GM21737 (cell line): Measurements from ENCODE around the gene LRRTM3.

ENCODE experiments used
- ATAC-seq: cut with Tn5 transposase; IDR thresholded peaks from one replicate; pipeline ENCODE4 v1.9.1; 2021; ENCODE audit warnings: mild to moderate bottlenecking, moderate library complexity; ENCODE audit not compliant: unreplicated experiment

The LRRTM3 gene

DNA sequence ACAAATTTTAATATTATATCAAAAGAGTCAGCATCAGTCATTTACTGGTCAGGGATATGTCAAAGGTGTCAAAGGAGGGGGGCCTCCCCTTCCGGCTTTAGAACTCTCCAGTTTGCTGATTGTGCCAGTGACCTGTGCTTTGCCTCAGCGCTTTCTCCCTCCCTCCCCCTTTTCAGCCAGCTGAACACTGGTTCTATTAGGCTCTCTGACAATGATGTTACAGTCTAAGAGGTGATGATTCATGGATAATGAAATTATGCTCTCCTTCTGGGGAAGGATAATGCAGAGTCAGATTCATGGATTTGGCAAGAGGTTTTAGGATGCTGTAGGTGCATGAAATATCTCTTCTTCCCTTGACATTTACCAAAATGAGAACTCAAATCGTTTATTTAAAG is 6.1 kb downstream of the LRRTM3 start:
- ATAC-seq, result no peak

DNA sequence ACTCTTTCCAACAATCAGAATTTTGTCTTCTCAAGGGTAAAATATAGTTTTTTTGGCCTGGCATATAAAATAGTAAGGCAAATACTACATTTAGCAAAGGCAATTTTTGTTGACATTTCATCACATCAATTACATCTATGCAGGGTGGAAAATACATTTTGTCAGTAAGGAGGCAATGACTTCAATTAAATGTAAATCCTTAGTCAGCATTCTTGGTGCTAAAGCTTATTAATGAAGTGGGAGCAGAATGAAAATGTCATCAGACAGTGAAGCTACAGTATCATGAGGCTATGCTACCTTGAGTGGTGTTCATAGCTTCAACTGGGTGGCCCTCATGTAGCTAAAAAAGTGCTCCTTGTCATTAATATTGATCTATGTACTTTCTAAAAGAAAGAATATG is 8.9 kb downstream of the LRRTM3 start:
- ATAC-seq, result no peak

DNA sequence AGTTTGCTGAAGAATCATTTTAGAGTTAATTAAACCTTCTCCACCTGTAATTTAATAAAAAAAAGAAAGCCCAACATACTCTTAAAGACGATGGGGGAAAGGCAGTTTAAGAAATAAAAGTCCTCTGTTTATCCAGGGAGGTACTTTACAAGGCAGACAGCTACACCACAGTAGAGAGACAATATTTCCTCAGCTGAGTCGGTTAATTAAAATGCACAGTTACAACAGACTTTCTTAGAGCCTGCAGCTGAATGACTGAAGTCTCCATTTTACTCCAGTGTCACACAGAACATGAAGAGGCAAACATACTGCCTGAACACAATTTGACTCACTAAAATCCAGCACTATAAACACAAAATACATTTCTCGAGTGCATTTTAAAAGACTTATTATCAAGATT is 15.1 kb downstream of the LRRTM3 start:
- ATAC-seq, result no peak

DNA sequence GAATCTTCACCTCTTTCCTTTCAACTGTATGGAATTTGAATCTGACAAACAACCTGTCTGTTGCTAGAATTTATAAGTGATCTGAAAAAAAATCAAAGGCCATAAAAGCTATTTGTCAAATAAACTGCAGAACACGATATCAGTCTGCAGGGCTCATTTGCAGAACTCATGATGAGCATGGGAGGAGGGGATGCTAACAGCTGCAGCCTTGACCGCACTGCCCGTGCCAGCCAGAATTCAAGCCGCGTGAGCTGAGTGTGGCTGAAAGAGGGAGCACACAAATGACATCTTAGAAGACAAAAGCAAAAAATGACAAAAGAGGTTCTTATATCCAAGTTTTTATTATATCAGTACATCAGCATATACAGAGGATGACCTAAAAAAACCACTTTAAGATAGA is 15.7 kb downstream of the LRRTM3 start:
- ATAC-seq, result no peak

DNA sequence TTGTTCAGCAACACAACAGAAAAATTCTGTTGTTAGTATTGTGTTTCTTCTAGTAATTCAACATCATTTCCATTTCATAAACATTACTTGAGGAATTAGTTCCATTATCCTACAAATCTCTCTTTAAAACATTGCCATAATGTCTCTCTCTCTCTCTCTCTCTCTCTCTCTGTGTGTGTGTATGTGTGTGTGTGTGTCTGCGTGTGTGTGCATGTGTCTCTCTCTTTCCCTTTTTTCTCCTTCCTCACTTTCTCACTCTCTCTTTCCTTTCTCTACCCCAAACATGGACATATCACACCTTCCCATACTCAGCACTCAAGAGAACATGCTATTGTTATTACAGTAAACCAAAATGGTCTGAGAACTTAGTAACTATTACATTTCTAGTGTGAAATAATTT is 16.6 kb downstream of the LRRTM3 start:
- no peak for ATAC-seq

DNA sequence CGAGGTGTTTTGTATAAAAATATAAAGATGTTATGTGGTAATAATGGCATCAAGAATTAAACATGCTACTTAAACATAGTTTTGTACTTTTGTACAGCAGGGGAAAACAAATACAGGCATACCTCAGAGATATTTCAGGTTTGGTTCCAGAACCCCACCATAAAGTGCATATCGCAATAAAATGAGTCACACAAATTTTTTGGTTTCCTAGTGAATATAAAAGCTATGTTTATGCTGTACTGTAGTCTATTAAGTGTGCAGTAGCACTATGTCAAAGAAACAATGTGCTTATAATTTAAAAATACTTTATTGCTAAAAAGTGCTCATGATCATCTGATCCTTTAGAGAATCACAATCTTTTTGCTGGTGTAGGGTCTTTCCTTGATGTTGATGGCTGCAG is 17.8 kb downstream of the LRRTM3 start:
- ATAC-seq, result no peak

DNA sequence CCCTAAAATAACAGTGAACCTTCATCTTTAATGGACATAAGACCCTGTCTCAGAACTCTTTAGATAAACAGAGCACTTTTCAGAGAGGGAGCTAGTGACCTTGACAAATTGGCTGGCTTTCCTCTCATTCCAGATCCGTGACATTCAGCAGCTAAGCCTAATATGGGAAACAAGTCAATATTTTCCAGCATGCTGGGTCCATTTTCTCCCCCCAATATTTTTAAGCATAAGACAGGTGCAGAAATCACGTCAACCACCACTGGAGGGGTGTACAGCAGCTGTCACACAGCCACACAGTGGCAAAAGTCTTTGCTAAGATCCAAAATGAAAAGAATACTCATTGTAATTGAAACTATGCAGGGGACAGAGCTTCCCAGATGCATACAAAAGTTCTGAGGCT is 26.1 kb downstream of the LRRTM3 start:
- no peak for ATAC-seq

DNA sequence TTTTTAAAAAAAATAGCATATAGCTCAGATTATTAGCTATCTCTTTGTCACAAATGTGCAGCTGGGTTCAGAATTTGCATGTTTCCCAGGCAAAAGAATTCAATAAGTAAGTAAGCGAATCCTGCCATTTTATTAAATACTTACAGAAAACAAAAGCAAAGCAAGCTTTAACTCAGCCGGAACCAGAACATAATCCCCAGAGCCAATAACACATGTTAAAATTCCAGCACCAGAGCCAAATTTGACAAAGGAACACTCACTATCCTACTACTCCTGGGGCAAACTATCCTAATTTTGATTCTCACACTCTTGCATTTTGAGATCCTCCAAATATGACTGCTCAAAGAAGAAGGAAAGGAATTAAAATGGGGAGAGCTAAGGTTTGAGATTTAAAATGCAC is 32.6 kb downstream of the LRRTM3 start:
- ATAC-seq, result no peak

DNA sequence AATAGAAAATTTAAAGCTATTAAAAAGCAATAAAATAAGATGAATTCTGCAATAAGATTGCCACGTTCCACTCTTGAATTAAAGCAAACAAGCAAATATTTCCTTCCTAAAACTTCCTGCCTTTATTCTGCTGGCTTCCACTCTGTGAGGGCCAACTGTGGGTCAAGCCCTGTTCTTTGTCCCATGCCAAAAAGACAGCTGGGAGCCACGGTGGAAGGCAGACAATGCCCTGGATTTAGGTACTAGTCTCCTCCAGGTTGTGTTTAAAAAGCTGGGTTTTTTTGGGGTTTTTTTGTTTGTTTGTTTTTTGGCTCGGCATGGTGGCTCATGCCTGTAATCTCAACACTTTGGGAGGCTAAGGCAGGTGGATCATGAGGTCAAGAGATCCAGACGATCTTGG is 39.1 kb downstream of the LRRTM3 start:
- no peak for ATAC-seq

DNA sequence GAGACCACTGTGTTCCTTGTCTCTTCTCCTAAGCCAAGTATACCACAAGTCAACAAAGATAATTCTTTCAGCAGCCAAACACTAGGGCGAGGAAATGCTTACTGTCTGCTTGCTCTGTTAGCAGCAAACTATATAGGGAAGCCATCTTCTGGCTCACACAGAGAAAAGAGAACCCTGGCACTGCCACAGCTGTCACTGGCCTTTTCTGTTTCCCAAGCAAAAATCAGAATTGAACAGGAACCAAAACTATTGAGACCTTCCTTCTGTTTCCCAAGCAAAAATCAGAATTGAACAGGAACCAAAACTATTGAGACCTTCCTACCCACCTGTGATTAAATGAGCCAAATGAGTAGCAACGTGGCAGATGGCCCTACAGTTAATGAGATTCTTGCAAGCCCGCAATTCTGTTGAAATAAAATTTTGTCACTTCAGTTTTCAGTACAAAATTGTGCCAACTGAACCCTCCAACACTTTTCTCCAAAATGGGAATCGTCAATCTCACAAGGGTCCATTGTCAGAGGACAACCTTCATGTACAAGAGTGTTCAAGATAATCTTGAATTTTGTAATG is 54.5 kb downstream of the LRRTM3 start:
- ATAC-seq, result no peak

DNA sequence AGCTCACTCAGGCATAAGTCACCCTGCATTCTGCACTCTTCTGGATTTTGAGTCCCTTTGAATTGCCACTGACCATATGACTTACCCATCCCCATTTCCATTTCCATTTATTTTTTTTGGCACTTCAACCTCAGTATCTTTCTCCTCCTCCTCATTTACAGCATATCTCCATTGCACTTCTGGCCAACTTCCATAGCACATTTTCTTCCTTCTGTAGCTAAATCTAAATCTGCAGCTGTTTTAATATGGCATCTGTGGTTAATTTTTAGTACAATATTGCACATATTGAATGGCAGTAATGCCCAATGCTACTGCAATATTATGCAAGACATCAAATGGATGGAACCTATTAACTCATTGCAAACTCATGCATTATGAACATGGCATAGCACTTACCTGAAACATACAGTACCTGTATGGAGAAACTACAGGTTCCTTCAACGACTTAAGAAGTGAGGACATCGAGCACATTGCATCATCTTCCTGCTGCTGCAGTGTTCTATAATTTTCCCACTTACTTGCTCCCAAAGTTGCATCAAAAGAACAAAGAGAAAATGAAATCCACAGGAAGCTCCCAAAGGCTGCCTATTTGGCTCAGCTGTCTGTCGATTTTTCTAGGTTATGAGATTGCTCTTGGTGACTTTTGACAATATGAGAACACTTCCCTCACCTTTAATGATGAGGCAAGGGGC is 55.7 kb downstream of the LRRTM3 start:
- no peak for ATAC-seq

DNA sequence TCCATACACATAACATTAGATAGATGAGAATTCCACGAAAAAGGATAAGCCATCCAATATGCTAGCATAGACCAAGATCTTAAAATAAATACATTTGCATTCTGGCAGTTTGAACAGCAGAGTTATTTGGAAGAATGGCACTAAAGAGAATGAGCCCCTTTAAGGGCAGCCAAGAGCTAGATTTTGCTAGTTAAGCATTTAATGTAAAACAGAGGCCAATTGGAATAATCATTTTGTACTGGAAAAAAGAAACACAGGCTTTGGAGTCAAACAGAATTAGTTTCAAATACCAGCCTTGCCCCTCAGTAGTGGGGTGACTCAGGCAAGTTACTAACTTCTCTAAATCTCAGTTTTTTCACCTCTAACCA is 56.2 kb downstream of the LRRTM3 start:
- no peak for ATAC-seq

DNA sequence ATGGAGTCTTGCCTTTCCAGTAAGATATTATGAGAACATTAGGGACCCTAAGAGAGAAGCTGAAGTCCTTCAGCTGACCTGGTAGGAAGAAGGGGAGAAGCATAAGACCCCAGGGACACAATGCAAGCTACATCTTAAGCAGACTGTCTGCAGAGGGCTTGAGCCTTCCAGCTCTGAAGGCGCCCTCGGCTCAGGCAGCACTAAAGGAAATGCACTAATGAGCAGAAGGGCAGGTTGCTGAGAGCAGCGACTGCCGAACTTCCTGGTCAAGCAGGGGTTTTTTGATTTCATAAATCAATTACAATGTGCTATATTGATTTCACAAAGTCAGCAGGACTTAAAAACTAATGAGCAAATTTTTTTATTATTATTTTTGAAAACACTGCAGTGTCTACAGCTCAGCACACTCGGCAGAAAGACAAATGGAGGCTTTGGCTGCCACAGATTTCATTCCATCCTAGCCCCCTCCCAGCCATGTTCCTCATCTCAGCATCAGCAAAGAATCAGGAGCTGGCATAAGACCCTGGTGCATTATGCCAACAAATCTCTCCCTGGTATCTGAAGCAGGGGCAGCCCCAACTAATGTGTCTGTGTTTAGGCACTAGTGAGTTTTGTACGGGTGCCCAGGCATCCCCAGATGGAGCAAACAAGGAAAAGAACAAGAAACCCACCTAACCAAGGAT is 57.1 kb downstream of the LRRTM3 start:
- ATAC-seq, result no peak

DNA sequence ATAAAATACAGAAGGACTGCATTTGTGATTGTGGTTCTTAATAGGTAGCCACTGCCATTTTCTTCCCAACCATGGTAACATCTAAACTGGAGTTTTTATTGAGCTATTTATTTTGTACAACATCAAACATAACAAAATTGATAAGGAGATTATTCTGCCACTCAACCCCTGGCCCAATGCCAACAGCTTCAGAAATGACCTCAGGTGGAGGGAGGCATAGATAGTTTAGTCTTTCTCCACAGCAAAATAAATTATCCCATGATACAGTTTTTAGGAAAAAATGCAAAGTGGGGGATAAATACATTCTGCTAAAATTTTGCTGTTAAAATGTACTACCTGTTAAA is 57.6 kb downstream of the LRRTM3 start:
- no peak for ATAC-seq

DNA sequence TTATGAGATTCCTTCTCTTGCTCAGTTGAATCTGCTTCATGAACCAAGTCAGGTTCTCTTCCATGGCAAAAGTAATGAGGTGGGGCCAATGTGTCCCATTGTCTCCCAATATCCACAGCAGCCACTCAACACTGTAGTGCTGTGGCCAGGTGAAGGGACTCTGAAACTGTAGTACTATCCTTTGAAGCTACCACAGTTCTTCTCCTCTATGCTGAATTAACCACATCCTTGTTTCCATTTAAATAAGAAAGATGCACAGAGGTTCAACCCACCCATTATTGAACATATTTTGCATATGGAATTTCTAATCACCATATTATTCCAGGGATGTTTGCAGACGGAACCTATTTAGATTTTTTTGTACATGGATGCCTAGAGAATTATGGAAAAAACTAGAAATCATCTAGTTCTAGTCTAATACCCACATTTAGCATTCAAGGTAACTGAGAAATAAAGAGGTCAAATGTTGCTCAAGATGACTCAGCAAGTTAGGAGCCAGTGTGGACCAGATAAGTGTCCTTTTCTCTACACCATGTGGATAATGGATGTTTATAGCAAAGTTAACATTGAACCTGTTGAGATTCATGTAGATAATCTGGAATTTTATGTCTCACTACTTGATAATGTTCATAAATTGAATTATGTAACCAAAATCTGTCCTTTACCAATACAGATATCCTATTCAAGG is 64.5 kb downstream of the LRRTM3 start:
- no peak for ATAC-seq

DNA sequence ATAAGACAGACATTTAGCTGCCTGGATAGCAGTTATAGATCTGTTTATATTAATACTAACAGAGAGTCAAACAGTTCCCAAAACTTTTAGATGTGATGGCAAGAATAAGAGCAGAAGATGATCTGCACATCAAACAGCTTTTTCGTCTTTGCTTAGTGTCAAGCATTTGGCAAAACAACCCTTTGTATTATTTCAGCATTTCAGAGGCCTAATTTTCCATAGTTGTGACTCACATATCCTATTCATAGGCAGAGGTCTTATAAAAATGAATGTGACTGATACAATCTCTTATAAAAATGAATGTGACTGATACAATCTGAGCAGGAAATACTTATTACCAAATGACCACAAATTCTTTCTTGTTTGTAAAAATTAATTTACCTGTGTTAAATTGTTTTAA is 71.2 kb downstream of the LRRTM3 start:
- no peak for ATAC-seq

DNA sequence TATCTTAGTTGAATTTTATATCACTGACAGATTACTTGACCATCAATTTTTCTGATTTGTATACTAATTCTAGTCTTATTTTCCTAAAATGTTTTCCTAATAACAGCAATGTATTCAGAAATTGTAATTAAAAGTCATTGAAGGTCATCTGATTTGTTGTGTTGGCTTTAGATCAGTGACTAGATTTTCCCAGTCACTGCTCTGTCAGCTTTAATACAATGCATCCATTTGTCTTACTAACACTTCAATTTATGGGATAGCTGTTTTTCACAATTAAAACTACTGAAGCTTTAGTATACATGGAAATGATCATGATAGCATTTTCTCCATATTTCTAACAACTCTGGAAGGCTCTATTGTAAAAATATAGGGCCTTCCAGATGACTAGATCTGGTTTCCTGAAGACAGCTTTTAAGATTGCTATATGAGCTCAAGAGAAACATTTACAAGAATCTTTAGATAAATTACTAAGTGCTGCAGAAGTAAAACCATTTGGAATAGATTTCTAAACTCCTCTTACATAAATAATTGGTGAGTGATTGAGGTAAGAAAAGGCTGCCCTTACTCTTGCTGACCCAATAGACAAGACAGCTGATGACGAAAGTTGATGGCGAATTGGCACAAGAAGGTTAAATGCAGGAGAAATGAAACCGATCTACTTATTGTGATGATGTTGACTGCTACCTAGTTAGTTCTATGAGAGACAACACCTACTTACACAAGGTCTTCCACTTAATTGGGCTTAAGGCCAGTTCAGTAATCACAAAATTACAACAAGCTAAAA is 74.1 kb downstream of the LRRTM3 start:
- ATAC-seq, result no peak

DNA sequence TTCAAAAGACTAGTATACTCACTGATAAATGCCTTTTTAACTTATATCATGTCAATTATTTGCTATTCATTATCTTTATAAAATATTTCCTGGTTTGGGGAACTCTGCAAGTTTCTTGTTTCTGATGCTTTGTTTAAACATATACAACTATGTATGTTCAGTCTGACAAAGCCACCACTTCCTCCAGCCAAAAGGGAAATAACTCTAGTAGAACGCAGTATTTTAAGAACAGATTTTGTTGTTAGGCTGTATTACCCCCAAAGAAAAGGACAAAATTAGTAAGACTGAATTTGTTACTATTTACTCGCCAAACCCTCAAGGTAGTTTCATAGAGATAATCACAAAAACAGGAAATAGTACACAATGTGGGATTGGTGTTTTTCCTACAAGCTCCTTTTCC is 78.9 kb downstream of the LRRTM3 start:
- ATAC-seq, result no peak

DNA sequence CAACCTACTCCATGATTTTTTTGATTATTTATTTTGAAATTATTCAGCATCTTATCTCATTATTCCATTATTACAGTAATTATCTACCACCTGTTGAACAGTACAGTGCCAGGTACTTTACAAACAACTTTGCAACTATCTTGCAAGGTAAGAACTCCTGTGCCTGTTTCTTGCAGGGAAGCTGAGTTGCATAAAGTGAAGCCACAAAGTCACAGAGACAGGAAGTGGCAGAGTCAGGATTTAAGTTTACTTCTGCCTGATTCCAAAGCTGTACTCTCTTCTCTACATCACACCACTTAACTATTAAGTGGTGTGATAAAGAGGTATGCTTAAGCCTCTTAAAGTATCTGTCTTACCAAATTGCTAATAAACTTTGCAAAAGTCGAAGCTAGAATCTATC is 80.1 kb downstream of the LRRTM3 start:
- ATAC-seq, result no peak

DNA sequence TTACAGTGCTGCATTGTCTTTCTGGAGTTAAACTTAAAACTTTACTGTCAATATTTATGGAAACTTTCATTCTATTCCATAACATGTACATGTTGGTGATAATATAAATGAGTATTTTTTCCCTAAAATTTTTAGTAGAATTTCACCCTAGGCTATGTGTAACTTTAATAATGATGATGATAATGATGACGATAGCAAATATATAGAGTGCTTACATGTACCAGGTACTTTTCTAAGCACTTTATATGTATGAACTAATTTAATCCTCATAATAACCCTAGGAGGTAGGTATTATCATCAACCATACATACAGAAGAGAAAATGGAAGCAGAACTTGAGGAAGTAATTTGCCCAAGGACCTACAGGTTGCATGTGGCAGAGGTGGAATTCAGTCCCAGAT is 85.6 kb downstream of the LRRTM3 start:
- no peak for ATAC-seq

DNA sequence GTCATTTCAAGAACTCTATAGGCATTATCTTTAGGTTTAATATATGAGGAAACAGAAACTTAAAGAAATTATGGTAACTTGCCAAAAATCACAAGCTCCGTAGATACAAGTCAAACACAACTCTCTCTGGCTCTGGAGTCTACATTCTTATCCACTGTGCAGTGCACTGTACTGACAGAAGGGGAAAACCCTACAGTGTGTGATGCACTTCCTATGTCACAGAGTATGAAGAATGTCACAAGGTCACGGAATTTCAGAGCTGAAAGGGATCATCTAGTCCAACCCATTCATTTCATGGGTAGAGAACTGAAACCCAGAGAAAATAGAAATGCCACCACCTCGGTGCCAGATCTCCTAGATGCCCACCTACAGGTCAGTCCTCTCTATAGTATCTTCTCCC is 86.1 kb downstream of the LRRTM3 start:
- ATAC-seq, result no peak
